ENCODE measurements around the gene KCTD1. TPM values are rescaled to one million over a fixed set of nuclear protein-coding genes. Genes with fewer than 3 reads are reported as not detected.

KCTD1 gene
- total and polyA plus RNA-seq, 4 donors, result 0.78 to 2.9 (median 2.0) TPM

DNA sequence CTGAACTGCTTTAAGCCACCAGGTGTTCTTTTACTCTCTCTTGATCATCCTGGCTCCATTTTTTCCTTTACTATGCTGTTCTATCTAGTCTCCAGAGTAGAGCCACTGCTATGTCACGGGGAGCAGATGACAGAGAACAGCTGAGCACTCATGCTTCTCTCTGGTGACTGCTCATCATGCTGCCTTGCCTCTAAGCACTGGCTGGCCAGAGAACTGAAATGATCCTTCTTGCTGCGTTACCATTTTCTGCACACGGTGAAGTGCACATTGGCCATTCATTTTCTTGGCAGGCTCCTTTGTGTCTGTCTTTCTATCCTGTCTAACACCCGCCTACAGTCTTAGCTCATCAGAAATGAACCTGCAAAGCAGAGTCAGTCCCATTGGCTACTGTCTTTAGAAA lies 86.0 kb downstream of the KCTD1 start:
- Histone ChIP-seq H3K4me1 (ENCODE audit: control insufficient read depth in 4 of 4, insufficient read depth in 4 of 4, low read length in 3 of 4) (no peaks in the 10 kb centered on the region), H3K27me3 (ENCODE audit: control insufficient read depth in 4 of 4, insufficient read depth in 4 of 4, low read length in 3 of 4) (no peaks in the 10 kb centered on the region), H3K36me3 (ENCODE audit: control insufficient read depth in 4 of 4, insufficient read depth in 3 of 4, low read depth in 1 of 4, low read length in 3 of 4) (no peaks in the 10 kb centered on the region), H3K4me3 (ENCODE audit: low read depth in 1 of 3, low read length in 3 of 3) (no peak overlapping the region), H3K27ac (ENCODE audit: low read depth in 1 of 2, low read length in 2 of 2) (no peak overlapping the region), H3K9ac (ENCODE audit: low read depth in 1 of 2, low read length in 2 of 2) (no peak overlapping the region), H3K9me3 (ENCODE audit: control insufficient read depth in 4 of 4, low read length in 3 of 4) (no peaks in the 10 kb centered on the region)
- WGBS, result 95% methylated on average over 4 of the region's 4 CpGs
- no peak for DNase-seq (ENCODE audit: low spot score)
- TF ChIP-seq FOXA2 (IDR thresholded peaks at IDR 0.05), result no peak
- no peak for TF ChIP-seq HNF4G (IDR thresholded peaks at IDR 0.05)
- TF ChIP-seq YY1 (IDR thresholded peaks at IDR 0.05), result no peak
- TF ChIP-seq CTCF (IDR thresholded peaks at IDR 0.05; ENCODE audit: low read depth, low read length, missing input control), result no peak
- no peak for TF ChIP-seq EGR1 (IDR thresholded peaks at IDR 0.05; ENCODE audit: low read depth in 2 of 2)
- TF ChIP-seq, protein P1, sequence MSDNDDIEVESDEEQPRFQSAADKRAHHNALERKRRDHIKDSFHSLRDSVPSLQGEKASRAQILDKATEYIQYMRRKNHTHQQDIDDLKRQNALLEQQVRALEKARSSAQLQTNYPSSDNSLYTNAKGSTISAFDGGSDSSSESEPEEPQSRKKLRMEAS (IDR thresholded peaks at IDR 0.05), result no peak
- TF ChIP-seq FOXA1 (IDR thresholded peaks at IDR 0.05), result no peak
- no peak for TF ChIP-seq SP1 (IDR thresholded peaks at IDR 0.05)
- TF ChIP-seq NR2F2 (IDR thresholded peaks at IDR 0.05), result no peak

- Histone ChIP-seq H3K4me3 (ENCODE audit: low read depth in 1 of 3, low read length in 3 of 3) (no peak overlapping the region), H3K4me1 (ENCODE audit: control insufficient read depth in 4 of 4, insufficient read depth in 4 of 4, low read length in 3 of 4) (no peaks in the 10 kb centered on the region), H3K36me3 (ENCODE audit: control insufficient read depth in 4 of 4, insufficient read depth in 3 of 4, low read depth in 1 of 4, low read length in 3 of 4) (no peaks in the 10 kb centered on the region), H3K27me3 (ENCODE audit: control insufficient read depth in 4 of 4, insufficient read depth in 4 of 4, low read length in 3 of 4) (no peaks in the 10 kb centered on the region), H3K27ac (ENCODE audit: low read depth in 1 of 2, low read length in 2 of 2) (no peak overlapping the region), H3K9ac (ENCODE audit: low read depth in 1 of 2, low read length in 2 of 2) (no peak overlapping the region), H3K9me3 (ENCODE audit: control insufficient read depth in 4 of 4, low read length in 3 of 4) (no peaks in the 10 kb centered on the region)
- WGBS, result 73% methylated on average over 3 of the region's 3 CpGs
- TF ChIP-seq, protein P2, sequence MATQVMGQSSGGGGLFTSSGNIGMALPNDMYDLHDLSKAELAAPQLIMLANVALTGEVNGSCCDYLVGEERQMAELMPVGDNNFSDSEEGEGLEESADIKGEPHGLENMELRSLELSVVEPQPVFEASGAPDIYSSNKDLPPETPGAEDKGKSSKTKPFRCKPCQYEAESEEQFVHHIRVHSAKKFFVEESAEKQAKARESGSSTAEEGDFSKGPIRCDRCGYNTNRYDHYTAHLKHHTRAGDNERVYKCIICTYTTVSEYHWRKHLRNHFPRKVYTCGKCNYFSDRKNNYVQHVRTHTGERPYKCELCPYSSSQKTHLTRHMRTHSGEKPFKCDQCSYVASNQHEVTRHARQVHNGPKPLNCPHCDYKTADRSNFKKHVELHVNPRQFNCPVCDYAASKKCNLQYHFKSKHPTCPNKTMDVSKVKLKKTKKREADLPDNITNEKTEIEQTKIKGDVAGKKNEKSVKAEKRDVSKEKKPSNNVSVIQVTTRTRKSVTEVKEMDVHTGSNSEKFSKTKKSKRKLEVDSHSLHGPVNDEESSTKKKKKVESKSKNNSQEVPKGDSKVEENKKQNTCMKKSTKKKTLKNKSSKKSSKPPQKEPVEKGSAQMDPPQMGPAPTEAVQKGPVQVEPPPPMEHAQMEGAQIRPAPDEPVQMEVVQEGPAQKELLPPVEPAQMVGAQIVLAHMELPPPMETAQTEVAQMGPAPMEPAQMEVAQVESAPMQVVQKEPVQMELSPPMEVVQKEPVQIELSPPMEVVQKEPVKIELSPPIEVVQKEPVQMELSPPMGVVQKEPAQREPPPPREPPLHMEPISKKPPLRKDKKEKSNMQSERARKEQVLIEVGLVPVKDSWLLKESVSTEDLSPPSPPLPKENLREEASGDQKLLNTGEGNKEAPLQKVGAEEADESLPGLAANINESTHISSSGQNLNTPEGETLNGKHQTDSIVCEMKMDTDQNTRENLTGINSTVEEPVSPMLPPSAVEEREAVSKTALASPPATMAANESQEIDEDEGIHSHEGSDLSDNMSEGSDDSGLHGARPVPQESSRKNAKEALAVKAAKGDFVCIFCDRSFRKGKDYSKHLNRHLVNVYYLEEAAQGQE (IDR thresholded peaks at IDR 0.05), result no peak
- TF ChIP-seq YY1 (IDR thresholded peaks at IDR 0.05) (no peak), GABPA (IDR thresholded peaks at IDR 0.05 in 1 of 2, conservative IDR thresholded peaks at IDR 0.05 in 1 of 2) (no peak), FOXA2 (IDR thresholded peaks at IDR 0.05) (no peak), JUND (IDR thresholded peaks at IDR 0.05) (no peak), ATF3 (IDR thresholded peaks at IDR 0.05) (no peak), HNF4A (conservative IDR thresholded peaks at IDR 0.05) (no peak), RXRA (IDR thresholded peaks at IDR 0.05) (no peak), HNF4G (IDR thresholded peaks at IDR 0.05) (no peak), EGR1 (IDR thresholded peaks at IDR 0.05; ENCODE audit: low read depth in 2 of 2) (no peak), NR2F2 (IDR thresholded peaks at IDR 0.05) (no peak), FOXA1 (IDR thresholded peaks at IDR 0.05) (no peak), CTCF (IDR thresholded peaks at IDR 0.05; ENCODE audit: low read depth, low read length, missing input control) (no peak), SP1 (IDR thresholded peaks at IDR 0.05) (no peak), RAD21 (IDR thresholded peaks at IDR 0.05) (no peak), TAF1 (conservative IDR thresholded peaks at IDR 0.05) (no peak)
- TF ChIP-seq, protein P1 (IDR thresholded peaks at IDR 0.05), result no peak
- TF ChIP-seq, protein P3, sequence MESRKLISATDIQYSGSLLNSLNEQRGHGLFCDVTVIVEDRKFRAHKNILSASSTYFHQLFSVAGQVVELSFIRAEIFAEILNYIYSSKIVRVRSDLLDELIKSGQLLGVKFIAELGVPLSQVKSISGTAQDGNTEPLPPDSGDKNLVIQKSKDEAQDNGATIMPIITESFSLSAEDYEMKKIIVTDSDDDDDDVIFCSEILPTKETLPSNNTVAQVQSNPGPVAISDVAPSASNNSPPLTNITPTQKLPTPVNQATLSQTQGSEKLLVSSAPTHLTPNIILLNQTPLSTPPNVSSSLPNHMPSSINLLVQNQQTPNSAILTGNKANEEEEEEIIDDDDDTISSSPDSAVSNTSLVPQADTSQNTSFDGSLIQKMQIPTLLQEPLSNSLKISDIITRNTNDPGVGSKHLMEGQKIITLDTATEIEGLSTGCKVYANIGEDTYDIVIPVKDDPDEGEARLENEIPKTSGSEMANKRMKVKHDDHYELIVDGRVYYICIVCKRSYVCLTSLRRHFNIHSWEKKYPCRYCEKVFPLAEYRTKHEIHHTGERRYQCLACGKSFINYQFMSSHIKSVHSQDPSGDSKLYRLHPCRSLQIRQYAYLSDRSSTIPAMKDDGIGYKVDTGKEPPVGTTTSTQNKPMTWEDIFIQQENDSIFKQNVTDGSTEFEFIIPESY (IDR thresholded peaks at IDR 0.05), result no peak
- DNase-seq (ENCODE audit: low spot score), result no peak
These were observed 86.9 kb downstream of the KCTD1 start for GRCh38 chr18:26461405-26461804.
